Colonic mucosa (tissue), 4 donors: ENCODE data around the gene STAT5B. TPM values are rescaled to one million over a fixed set of nuclear protein-coding genes. Genes with fewer than 3 reads are reported as not detected.

ENCODE experiments used
- DNase-seq: peaks from one replicate; pipeline ENCODE4 v3.0.0-alpha.2; 2020
- H3K27ac ChIP-seq: fragments of 200-600 bp; one replicate; pipeline ENCODE4 v1.8.0; 2021
- H3K27me3 ChIP-seq: fragments of 200-600 bp; one replicate; pipeline ENCODE4 v1.8.0; 2021
- H3K36me3 ChIP-seq: fragments of 200-600 bp; one replicate; pipeline ENCODE4 v1.8.0; 2021
- H3K4me1 ChIP-seq: fragments of 200-600 bp; one replicate; pipeline ENCODE4 v1.8.0; 2021; ENCODE audit warnings: mild to moderate bottlenecking
- H3K4me3 ChIP-seq: fragments of 200-600 bp; one replicate; pipeline ENCODE4 v1.8.0; 2021
- H3K9ac ChIP-seq, 2 donors: one replicate each; pipeline ENCODE4 v1.7.0; 2013; ENCODE audit warnings: control low read depth in 2 of 2, low read depth in 2 of 2, low read length in 2 of 2
- H3K9me3 ChIP-seq: fragments of 200-600 bp; one replicate; pipeline ENCODE4 v1.8.0; 2021
- intact Hi-C: fragments of 100-400 bp; cut with DNase I; formaldehyde crosslinking; loops from one replicate; pipeline ENCODE4 v1.14.1; 2022
- total RNA-seq, 2 donors: library from RNA; stranded (reverse); fragmentation: NEBNext Ultra II Directional in 1 of 2; extraction: Animal tissue kit (Norgen Biotek cat#: 25700) in 1 of 2; gene quantifications; one replicate each; pipeline ENCODE4 v1.2.1, GENCODE V29; 2021
- TF ChIP-seq, protein P1 (sequence below): fragments of 200-600 bp; IDR thresholded peaks from one replicate; pipeline ENCODE4 v1.8.0; 2022; ENCODE audit warnings: antibody characterized with exemption, mild to moderate bottlenecking
- donor health status: healthy.
- donor health status: DM: no; HTN: no; CAD: no.
- donor health status: DM: no; HTN: no; CAD: no.

Gene STAT5B
- total RNA-seq, 2 donors from 2014 or later = 29.3 to 38.4 TPM

DNA sequence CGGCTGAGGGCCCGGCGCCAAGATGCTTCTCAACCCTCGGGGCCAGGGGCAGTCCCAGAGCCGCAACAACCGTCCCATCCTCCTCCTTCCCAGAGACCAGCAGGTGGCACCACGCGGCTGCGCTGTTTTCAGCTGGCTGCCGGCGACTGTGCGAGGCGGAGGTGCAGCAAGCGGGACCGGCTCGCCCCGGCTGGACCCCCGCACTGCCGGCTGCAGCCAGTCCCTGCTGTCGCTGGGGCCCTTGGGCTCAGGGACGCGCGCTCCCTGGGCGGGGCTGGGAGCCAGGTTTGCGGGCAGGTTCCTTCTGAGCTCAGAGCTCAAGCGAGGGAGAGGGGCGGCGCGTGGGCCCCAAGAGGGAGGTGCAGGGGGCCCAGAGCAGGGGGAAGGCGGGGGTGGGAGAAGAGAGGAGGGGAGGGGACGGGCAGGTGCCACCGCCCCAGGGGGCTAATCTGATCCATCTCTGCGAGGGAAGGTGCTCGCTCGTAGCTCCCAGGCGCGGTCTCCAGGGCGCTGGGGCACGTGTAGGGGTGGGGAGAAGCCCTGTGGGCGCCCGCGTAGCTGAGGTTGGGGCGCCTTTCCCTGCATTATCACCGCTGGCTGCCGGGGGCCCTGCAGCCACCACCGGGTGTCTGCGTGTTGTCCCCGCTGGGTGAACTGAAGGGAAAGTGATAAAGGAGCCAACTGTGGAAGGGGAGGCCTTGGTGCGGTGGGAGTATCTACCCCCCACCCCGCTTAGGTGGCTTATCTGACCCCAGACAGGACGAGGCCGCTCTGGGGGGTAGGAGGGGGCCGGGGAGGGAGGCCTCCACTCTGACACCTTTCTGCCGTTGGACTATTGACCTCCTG is 36.3 kb upstream of the STAT5B start:
- intact Hi-C loops = loop anchor here (10.0 kb wide), 1 partner anchor 88 kb away; no protein-coding TSS in a partner anchor
- Histone ChIP-seq H3K9ac (peak overlapping the region in 1 of 2 donors; percentile 30), H3K36me3 (peaks cover 11% of the 10 kb centered on the region), H3K27ac (peak overlapping the region; percentile 71), H3K9me3 (no peaks in the 10 kb centered on the region), H3K27me3 (no peaks in the 10 kb centered on the region), H3K4me1 (peaks cover 4% of the 10 kb centered on the region), H3K4me3 (no peak overlapping the region)
- TF ChIP-seq, protein P1, sequence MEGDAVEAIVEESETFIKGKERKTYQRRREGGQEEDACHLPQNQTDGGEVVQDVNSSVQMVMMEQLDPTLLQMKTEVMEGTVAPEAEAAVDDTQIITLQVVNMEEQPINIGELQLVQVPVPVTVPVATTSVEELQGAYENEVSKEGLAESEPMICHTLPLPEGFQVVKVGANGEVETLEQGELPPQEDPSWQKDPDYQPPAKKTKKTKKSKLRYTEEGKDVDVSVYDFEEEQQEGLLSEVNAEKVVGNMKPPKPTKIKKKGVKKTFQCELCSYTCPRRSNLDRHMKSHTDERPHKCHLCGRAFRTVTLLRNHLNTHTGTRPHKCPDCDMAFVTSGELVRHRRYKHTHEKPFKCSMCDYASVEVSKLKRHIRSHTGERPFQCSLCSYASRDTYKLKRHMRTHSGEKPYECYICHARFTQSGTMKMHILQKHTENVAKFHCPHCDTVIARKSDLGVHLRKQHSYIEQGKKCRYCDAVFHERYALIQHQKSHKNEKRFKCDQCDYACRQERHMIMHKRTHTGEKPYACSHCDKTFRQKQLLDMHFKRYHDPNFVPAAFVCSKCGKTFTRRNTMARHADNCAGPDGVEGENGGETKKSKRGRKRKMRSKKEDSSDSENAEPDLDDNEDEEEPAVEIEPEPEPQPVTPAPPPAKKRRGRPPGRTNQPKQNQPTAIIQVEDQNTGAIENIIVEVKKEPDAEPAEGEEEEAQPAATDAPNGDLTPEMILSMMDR = peak; percentile 25
- peak; percentile 79 for DNase-seq

DNA sequence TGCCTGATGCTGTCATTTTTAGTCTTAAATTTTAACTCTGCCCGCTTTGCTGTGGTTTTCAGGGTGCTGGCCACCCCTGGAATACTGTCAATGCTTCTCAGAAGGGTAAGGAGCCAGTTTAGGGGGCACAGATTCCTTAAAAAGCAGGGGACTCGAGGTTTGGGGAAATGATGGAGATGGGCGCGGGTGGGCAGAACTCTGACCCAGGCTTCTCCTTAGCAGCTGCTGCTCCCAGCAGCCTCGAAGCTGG is 35.8 kb upstream of the STAT5B start:
- Histone ChIP-seq H3K27ac (peak overlapping the region; percentile 71), H3K36me3 (peaks cover 7% of the 10 kb centered on the region), H3K9ac (peak overlapping the region in 1 of 2 donors; percentile 30), H3K9me3 (no peaks in the 10 kb centered on the region), H3K27me3 (no peaks in the 10 kb centered on the region), H3K4me1 (peaks cover 4% of the 10 kb centered on the region), H3K4me3 (no peak overlapping the region)
- TF ChIP-seq, protein P1 = no peak
- intact Hi-C loops = loop anchor here (10.0 kb wide), 1 partner anchor 87 kb away; no protein-coding TSS in a partner anchor
- DNase-seq = no peak

DNA sequence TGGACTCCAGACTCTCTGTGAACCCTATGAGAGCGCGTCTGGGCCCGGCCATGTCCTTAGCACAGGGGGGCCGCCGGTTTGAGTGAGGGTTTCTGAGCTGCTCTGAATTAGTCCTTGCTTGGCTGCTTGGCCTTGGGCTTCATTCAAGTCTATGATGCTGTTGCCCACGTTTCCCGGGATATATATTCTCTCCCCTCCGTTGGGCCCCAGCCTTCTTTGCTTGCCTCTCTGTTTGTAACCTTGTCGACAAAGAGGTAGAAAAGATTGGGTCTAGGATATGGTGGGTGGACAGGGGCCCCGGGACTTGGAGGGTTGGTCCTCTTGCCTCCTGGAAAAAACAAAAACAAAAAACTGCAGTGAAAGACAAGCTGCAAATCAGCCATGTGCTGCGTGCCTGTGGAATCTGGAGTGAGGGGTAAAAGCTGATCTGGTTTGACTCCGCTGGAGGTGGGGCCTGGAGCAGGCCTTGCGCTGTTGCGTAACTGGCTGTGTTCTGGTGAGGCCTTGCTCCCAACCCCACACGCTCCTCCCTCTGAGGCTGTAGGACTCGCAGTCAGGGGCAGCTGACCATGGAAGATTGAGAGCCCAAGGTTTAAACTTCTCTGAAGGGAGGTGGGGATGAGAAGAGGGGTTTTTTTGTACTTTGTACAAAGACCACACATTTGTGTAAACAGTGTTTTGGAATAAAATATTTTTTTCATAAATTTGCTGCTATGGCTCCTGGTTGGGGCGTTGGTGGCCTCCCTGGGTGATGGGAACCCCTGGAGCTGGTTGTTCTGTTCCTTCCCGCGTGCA is 35.2 kb upstream of the STAT5B start:
- DNase-seq = peak; percentile 64
- peaks cover 6% of the 10 kb centered on the region for H3K36me3 ChIP-seq
- H3K9ac ChIP-seq = peak overlapping the region in 1 of 2 donors; percentile 9
- H3K4me3 ChIP-seq = no peak overlapping the region
- no peaks in the 10 kb centered on the region for H3K27me3 ChIP-seq
- H3K4me1 ChIP-seq = peaks cover 4% of the 10 kb centered on the region
- H3K9me3 ChIP-seq = no peaks in the 10 kb centered on the region
- peak overlapping the region; percentile 71 for H3K27ac ChIP-seq
- intact Hi-C loops = loop anchor here (10.0 kb wide), 1 partner anchor 87 kb away; no protein-coding TSS in a partner anchor
- TF ChIP-seq, protein P1 = no peak

DNA sequence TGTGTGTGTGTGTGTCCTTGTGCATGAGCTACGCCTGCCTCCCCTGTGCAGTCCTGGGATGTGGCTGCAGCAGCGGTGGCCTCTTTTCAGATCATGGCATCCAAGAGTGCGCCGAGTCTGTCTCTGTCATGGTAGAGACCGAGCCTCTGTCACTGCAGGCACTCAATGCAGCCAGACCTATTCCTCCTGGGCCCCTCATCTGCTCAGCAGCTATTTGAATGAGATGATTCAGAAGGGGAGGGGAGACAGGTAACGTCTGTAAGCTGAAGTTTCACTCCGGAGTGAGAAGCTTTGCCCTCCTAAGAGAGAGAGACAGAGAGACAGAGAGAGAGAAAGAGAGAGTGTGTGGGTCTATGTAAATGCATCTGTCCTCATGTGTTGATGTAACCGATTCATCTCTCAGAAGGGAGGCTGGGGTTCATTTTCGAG is 34.6 kb upstream of the STAT5B start:
- intact Hi-C loops = loop anchor here (10.0 kb wide), 1 partner anchor 86 kb away; no protein-coding TSS in a partner anchor
- DNase-seq = no peak
- Histone ChIP-seq H3K4me1 (peaks cover 4% of the 10 kb centered on the region), H3K36me3 (peaks cover 4% of the 10 kb centered on the region), H3K27ac (peak overlapping the region; percentile 71), H3K4me3 (no peak overlapping the region), H3K9me3 (no peaks in the 10 kb centered on the region), H3K9ac (no peak overlapping the region), H3K27me3 (no peaks in the 10 kb centered on the region)
- TF ChIP-seq, protein P1 = no peak

DNA sequence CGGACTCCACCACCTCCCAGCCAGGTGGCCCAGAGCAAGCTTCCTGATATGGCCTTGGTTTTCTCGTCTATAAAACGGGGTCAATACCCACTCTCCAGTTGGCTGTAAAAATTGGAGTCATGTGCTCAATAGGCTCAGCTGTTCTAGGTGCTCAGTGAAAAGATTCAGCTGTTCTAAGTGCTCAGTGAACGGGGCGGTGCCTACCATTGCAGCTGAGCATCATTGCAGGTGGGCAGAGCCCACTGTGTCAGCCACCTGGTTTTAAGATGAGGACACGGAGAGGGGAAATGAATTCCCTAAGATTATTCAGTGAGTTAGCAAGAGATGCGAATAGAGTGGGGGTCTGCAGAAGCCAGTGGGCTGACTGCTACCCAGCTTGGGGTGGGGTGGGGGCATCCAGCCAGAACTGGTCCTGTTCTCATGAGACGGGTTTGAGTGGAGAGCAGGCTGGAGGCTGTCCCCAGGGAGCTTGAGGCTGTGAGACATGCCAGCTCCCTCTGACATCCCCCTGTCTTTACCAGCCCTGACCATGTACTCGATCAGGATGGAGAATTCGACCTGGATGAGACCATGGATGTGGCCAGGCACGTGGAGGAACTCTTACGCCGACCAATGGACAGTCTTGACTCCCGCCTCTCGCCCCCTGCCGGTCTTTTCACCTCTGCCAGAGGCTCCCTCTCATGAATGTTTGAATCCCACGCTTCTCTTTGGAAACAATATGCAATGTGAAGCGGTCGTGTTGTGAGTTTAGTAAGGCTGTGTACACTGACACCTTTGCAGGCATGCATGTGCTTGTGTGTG is 34.0 kb upstream of the STAT5B start:
- Histone ChIP-seq H3K27me3 (no peaks in the 10 kb centered on the region), H3K4me3 (no peak overlapping the region), H3K9ac (no peak overlapping the region), H3K9me3 (no peaks in the 10 kb centered on the region), H3K4me1 (peaks cover 4% of the 10 kb centered on the region), H3K36me3 (no peaks in the 10 kb centered on the region), H3K27ac (no peak overlapping the region)
- DNase-seq = no peak
- intact Hi-C loops = loop anchor here (10.0 kb wide), 1 partner anchor 85 kb away; no protein-coding TSS in a partner anchor
- TF ChIP-seq, protein P1 = no peak
